SU-DHL-6 (cell line): ENCODE measurements around the gene PHACTR3.

Experiments
- H2AFZ ChIP-seq: fragments of 200-600 bp; sonication (generic); 2 replicates; pipeline ENCODE4 v1.6.1; 2014; ENCODE audit warnings: low read depth, mild to moderate bottlenecking, moderate library complexity, mixed read lengths, antibody characterized with exemption, low read length; ENCODE audit not compliant: severe bottlenecking
- H3F3A ChIP-seq: fragments of 200-600 bp; shearing (Covaris generic); 2 replicates; pipeline ENCODE4 v1.6.0; 2016; ENCODE audit warnings: antibody characterized with exemption, mild to moderate bottlenecking; ENCODE audit not compliant: insufficient read depth
- H3K27ac ChIP-seq: fragments of 200-600 bp; sonication (generic); 2 replicates; pipeline ENCODE4 v1.5.1; 2016; ENCODE audit warnings: low read depth, mild to moderate bottlenecking, low read length, moderate library complexity, mixed read lengths
- H3K27me3 ChIP-seq: fragments of 200-600 bp; sonication (generic), shearing (Covaris generic); 2 replicates; pipeline ENCODE4 v1.6.0; 2014; ENCODE audit warnings: mild to moderate bottlenecking, low read length
- H3K36me3 ChIP-seq: fragments of 200-600 bp; sonication (generic); 2 replicates; pipeline ENCODE4 v1.6.1; 2014; ENCODE audit warnings: mild to moderate bottlenecking, low read length, mixed read lengths
- H3K4me2 ChIP-seq: fragments of 300-600, 200-600 bp; shearing (Covaris generic), sonication (generic); 2 replicates; pipeline ENCODE4 v1.6.0; 2014; ENCODE audit warnings: low read length, low read depth, mild to moderate bottlenecking; ENCODE audit not compliant: poor library complexity, severe bottlenecking
- H3K4me3 ChIP-seq: fragments of 200-600 bp; sonication (generic); 2 replicates; pipeline ENCODE4 v1.5.1; 2014; ENCODE audit warnings: antibody characterized with exemption, low read length, mild to moderate bottlenecking, mixed read lengths; ENCODE audit not compliant: insufficient read depth, poor library complexity, severe bottlenecking
- H3K79me2 ChIP-seq: fragments of 200-600 bp; sonication (generic); 2 replicates; pipeline ENCODE4 v1.6.1; 2014; ENCODE audit warnings: mild to moderate bottlenecking, low read length, moderate library complexity; ENCODE audit not compliant: insufficient read depth
- H3K9ac ChIP-seq: fragments of 200-600 bp; sonication (generic); 2 replicates; pipeline ENCODE4 v1.7.0; 2014; ENCODE audit warnings: mild to moderate bottlenecking, low read length
- H3K9me2 ChIP-seq: fragments of 200-600 bp; sonication (generic); replicated peaks from 2 replicates; pipeline ENCODE4 v1.6.1; 2014; ENCODE audit warnings: low read length; ENCODE audit not compliant: insufficient read depth
- H3K9me3 ChIP-seq: fragments of 200-600 bp; sonication (generic); 2 replicates; pipeline ENCODE4 v1.6.1; 2014; ENCODE audit warnings: low read length, mixed read lengths; ENCODE audit not compliant: insufficient read depth
- H4K20me1 ChIP-seq: fragments of 200-600 bp; sonication (generic); 2 replicates; pipeline ENCODE4 v1.6.1; 2014; ENCODE audit warnings: low read depth, mild to moderate bottlenecking, antibody characterized with exemption, low read length, moderate library complexity, mixed read lengths
- CTCF ChIP-seq: fragments of 200-600 bp; sonication (generic); IDR thresholded peaks from one replicate; pipeline ENCODE4 v1.5.1; 2017; ENCODE audit warnings: antibody characterized with exemption, mild to moderate bottlenecking, low read length, moderate library complexity; ENCODE audit not compliant: insufficient read depth, poor library complexity, severe bottlenecking
- EZH2phosphoT487 ChIP-seq: fragments of 200-600 bp; sonication (generic), shearing (Covaris generic); conservative IDR thresholded peaks from 2 replicates; pipeline ENCODE4 v1.6.1; 2018; ENCODE audit warnings: mild to moderate bottlenecking, antibody characterized with exemption, low read length, moderate library complexity, mixed read lengths

PHACTR3 gene

GRCh38 chr20:59864726-59865125 is 260.4 kb downstream of the PHACTR3 start:
- Histone ChIP-seq H3K9me2 (no peaks in the 10 kb centered on the region), H3K4me2 (no peak overlapping the region), H3K4me3 (no peak overlapping the region), H4K20me1 (no peaks in the 10 kb centered on the region), H3K27ac (no peak overlapping the region), H3K9ac (no peak overlapping the region), H3K79me2 (no peaks in the 10 kb centered on the region), H3K27me3 (no peaks in the 10 kb centered on the region), H3K9me3 (no peaks in the 10 kb centered on the region), H3F3A (no peaks in the 10 kb centered on the region), H2AFZ (no peak overlapping the region), H3K36me3 (no peaks in the 10 kb centered on the region)
- TF ChIP-seq EZH2phosphoT487 (no peak), CTCF (no peak)

GRCh38 chr20:59866338-59866737 is 262.0 kb downstream of the PHACTR3 start:
- Histone ChIP-seq H3K27me3 (no peaks in the 10 kb centered on the region), H3K4me3 (no peak overlapping the region), H3K27ac (no peak overlapping the region), H2AFZ (no peak overlapping the region), H3K9ac (no peak overlapping the region), H3K9me3 (no peaks in the 10 kb centered on the region), H3K4me2 (no peak overlapping the region), H4K20me1 (no peaks in the 10 kb centered on the region), H3K79me2 (no peaks in the 10 kb centered on the region), H3K36me3 (no peaks in the 10 kb centered on the region), H3F3A (no peaks in the 10 kb centered on the region), H3K9me2 (no peaks in the 10 kb centered on the region)
- TF ChIP-seq CTCF (no peak), EZH2phosphoT487 (no peak)

- no peaks in the 10 kb centered on the region for H3F3A ChIP-seq
- no peaks in the 10 kb centered on the region for H4K20me1 ChIP-seq
- H3K4me3 ChIP-seq = no peak overlapping the region
- H3K9me2 ChIP-seq = no peaks in the 10 kb centered on the region
- no peaks in the 10 kb centered on the region for H3K79me2 ChIP-seq
- H2AFZ ChIP-seq = no peak overlapping the region
- no peak overlapping the region for H3K9ac ChIP-seq
- no peak for TF ChIP-seq EZH2phosphoT487
- no peak for TF ChIP-seq CTCF
- H3K27ac ChIP-seq = no peak overlapping the region
- H3K4me2 ChIP-seq = no peak overlapping the region
- no peaks in the 10 kb centered on the region for H3K27me3 ChIP-seq
- no peaks in the 10 kb centered on the region for H3K9me3 ChIP-seq
- H3K36me3 ChIP-seq = no peaks in the 10 kb centered on the region
Measured at GRCh38 chr20:59871096-59871495, 266.8 kb downstream of the PHACTR3 start.
